ENCODE data around the gene CD37.
"Not testable (repeated sequence)": the region's sequence is repeated elsewhere in the genome, so short reads cannot be mapped to it uniquely, and the experiment has no call there.

DNA sequence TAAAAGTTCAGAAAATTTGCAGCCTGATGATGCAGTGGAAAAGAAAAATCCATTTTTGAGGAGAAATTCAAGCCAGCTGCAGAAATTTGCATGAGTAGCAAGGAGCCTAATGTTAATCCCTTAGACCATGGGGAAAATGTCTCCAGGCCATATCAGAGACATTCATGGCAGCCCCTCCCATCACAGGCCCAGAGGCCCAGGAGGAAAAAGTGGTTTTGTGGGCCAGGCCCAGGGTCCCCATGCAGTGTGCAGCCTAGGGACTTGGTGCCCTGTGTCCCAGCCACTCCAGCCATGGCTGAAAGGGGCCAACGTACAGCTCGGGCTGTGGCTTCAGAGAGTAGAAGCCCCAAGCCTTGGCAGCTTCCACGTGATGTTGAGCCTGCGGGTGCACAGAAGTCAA, 47.0 kb upstream of the CD37 start:
- TF ChIP-seq CTCF (conservative IDR thresholded peaks at IDR 0.05; ENCODE audit: low read depth in 2 of 2); POLR2AphosphoS5 (IDR thresholded peaks at IDR 0.05; ENCODE audit: low read depth); EZH2phosphoT487 (IDR thresholded peaks at IDR 0.05; ENCODE audit: unreplicated experiment); EZH2 (IDR thresholded peaks at IDR 0.05; ENCODE audit: low read depth, unreplicated experiment); ZNF114 (CRISPR knock-in tag; IDR thresholded peaks at IDR 0.05); CREB1 (CRISPR knock-in tag; IDR thresholded peaks at IDR 0.05; ENCODE audit: low read depth); REST (IDR thresholded peaks at IDR 0.05; ENCODE audit: unreplicated experiment); JUNB (IDR thresholded peaks at IDR 0.05; ENCODE audit: unreplicated experiment): not testable (repeated sequence)
- TF ChIP-seq, protein P1, sequence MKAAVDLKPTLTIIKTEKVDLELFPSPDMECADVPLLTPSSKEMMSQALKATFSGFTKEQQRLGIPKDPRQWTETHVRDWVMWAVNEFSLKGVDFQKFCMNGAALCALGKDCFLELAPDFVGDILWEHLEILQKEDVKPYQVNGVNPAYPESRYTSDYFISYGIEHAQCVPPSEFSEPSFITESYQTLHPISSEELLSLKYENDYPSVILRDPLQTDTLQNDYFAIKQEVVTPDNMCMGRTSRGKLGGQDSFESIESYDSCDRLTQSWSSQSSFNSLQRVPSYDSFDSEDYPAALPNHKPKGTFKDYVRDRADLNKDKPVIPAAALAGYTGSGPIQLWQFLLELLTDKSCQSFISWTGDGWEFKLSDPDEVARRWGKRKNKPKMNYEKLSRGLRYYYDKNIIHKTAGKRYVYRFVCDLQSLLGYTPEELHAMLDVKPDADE (IDR thresholded peaks at IDR 0.05) = not testable (repeated sequence)

Data from GM23338 (cell line).